GM19397 (cell line): ENCODE measurements around the gene OR51G2.
"Not testable (repeated sequence)": the region's sequence is repeated elsewhere in the genome, so short reads cannot be mapped to it uniquely, and the experiment has no call there.

ENCODE experiments used
- ATAC-seq: cut with Tn5 transposase; IDR thresholded peaks from one replicate; pipeline ENCODE4 v1.9.1; 2021; ENCODE audit warnings: mild to moderate bottlenecking, moderate library complexity; ENCODE audit not compliant: unreplicated experiment

The OR51G2 gene

DNA sequence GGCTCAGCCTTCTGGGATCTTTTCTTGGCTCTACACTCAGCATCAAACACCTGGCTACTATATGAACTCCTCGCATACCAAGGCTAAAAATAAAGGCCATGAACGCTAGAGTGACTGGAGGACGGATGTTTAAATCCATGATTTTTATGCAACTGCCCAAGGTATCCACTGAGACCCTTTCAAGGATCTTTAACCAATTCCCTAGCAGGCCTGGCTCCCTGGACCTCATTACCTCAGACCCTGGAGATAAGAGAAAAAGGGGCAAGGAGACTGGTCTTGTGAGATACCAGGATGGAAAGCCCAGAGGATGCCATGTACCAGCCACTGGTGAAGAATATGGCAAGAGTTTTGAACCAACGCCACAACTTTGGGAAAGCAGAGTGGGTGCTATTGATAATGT is at the start of gene OR51G2:
TSS of gene OR51G2 (minus strand) at position 101 of the 400 bp plus-strand sequence. CDS start 3,687 bp downstream, outside the sequence.
- no peak for ATAC-seq

DNA sequence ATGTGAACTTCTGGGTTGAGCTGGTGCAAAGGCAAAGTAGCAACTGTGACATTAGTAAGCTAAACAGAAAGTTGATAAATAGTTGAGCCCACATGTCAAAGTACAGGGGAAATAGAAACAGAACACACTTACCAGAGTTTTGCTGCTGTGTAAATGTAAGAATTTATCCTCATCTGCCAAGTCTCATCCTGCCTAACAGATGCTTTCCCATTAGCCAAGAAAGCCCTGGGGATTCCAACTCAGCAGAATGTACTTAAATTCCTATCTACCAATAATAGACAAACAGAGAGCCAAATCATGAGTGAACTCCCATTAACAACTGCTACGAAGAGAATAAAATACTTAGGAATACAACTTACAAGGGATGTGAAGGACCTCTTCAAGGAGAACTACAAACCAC is 43.7 kb upstream of the OR51G2 start:
- no peak for ATAC-seq

- no peak for ATAC-seq
These were observed 41.7 kb upstream of the OR51G2 start for GRCh38 chr11:4960877-4961276.

DNA sequence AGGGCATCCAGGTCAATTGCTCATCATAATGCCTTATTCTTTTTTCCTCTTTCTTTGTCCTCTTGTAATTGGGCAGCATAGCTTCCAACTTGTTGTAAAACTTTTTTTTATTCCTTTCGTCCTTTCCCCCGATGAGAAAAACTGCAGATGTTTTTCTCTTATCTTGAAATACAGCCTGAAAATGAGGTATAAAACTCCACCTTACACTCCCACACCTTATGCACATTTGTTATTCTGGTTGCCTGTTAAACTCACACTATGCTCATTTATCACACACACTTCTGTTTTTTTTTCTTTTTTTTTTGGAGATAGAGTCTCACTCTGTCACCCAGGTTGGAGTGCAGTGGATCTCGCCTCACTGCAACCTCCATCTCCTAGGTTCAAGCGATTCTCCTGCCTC is 38.2 kb upstream of the OR51G2 start:
- ATAC-seq, result no peak

DNA sequence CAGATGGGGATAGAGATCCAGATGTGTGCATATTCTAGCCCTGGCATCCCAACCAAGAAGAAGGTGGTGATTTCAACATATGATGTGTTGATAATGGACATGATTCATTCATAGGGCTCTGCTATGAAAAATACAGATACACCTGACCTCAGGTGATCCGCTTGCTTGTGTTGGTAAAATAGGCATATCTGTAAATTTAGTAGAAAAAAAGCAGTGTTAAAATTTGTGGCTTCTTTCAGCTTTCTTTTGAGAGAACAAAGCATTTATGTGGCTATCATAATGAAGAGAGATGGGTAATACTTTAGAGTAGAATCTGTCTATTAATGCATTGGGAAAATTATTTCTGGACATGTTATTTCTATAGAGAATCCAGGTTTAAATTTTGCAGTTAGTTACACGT is 36.5 kb upstream of the OR51G2 start, which contains the start of gene OR51A2:
TSS of gene OR51A2 (minus strand) at position 101 of the 400 bp plus-strand sequence. CDS start at position 101, 0 bp downstream.
- not testable (repeated sequence) for ATAC-seq

DNA sequence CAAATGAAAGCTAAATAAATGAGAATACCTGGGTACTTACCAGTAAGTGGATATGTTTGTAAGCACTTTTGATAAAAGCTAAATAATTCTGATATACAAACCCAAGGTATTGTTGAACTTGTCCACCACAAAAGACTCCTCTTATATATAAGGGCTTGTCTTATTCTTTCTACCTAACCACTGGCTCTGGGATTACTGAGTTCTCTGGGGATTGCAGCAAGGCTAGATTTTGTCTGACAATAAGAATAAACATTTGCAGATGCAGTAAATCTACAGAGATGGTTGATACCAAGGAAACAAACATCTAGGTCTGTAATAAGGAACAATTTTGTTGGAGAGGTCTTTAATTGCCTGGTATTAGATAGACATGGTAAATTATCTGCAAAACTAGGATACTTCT is 28.4 kb upstream of the OR51G2 start, which contains the start of gene OR51A4:
TSS of gene OR51A4 (minus strand) at position 101 of the 400 bp plus-strand sequence. CDS start 505 bp downstream, outside the sequence.
- ATAC-seq, result no peak

- ATAC-seq, result no peak
These were observed 17.6 kb upstream of the OR51G2 start for GRCh38 chr11:4936745-4937144.

GRCh38 chr11:4932751-4933150 is 13.6 kb upstream of the OR51G2 start:
- ATAC-seq, result no peak

- no peak for ATAC-seq
These were observed 7.5 kb upstream of the OR51G2 start for GRCh38 chr11:4926608-4927007.

- ATAC-seq, result no peak
These were observed 5.1 kb upstream of the OR51G2 start, which contains the start of gene OR51G1 for GRCh38 chr11:4924239-4924638. Gene OR51G1, minus strand, starts transcription at chr11:4924339. Its CDS starts 0 bp downstream, at chr11:4924339.

GRCh38 chr11:4922304-4922703 is 3.2 kb upstream of the OR51G2 start:
- no peak for ATAC-seq

GRCh38 chr11:4921796-4922195 is 2.6 kb upstream of the OR51G2 start:
- no peak for ATAC-seq

DNA sequence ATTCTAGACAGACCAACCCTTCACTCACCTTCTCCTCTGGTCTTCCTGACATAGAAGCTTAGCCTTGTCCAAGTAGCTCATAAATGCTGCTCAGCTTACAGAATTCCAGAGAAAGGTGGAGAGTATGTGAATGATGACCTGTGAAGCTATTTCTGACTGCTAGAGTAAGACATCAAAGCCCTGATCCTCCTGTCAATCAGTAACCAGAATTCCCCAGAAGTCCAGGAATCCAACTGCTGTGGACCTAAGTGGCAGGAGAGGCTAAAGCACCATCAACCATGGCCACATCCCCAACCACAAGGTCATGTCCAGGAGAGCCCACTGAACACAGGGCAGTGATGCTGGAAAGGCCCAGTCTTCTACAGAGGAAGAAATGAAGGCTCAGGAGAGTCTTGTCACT is 2.6 kb downstream of the OR51G2 start:
- no peak for ATAC-seq

- ATAC-seq, result no peak
These were observed 15.7 kb downstream of the OR51G2 start, which contains the start of gene OR51A7 for GRCh38 chr11:4903484-4903883. Gene OR51A7, plus strand, starts transcription at chr11:4903783. Its CDS starts 3,587 bp downstream, at chr11:4907370.

- no peak for ATAC-seq
These were observed 27.0 kb downstream of the OR51G2 start for GRCh38 chr11:4891996-4892640.

- no peak for ATAC-seq
These were observed 28.9 kb downstream of the OR51G2 start for GRCh38 chr11:4890279-4890678.

- no peak for ATAC-seq
These were observed 31.6 kb downstream of the OR51G2 start for GRCh38 chr11:4887591-4887990.

DNA sequence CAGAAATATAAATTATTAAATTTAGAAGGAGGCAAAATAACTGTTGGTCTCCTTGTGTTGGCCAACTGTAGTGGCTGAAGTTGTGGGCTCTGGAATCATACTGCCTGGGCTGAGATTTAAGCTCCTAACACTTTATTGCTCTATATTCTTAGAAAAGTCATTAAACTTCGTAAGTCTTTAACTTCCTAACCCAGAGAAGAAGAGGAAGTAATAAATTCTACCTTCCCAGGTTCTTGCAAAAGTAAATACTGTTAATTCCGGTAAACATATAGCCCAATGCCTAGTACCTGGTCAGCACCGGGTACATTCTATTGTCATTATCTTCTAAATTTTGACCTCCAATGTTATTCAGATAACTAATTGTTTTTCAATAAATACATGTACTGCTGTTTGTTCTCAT is 33.0 kb downstream of the OR51G2 start:
- ATAC-seq, result no peak

GRCh38 chr11:4884361-4884760 is 34.8 kb downstream of the OR51G2 start:
- ATAC-seq, result no peak

- ATAC-seq, result no peak
These were observed 36.6 kb downstream of the OR51G2 start for GRCh38 chr11:4882543-4882942.

GRCh38 chr11:4881860-4882500 is 37.2 kb downstream of the OR51G2 start, which contains the start of gene OR51T1:
Gene OR51T1, plus strand, starts transcription at chr11:4881900. Its CDS starts 0 bp downstream, at chr11:4881900.
- ATAC-seq, result no peak

GRCh38 chr11:4881188-4881587 is 38.0 kb downstream of the OR51G2 start:
- no peak for ATAC-seq
